NCI-H2107 treated with DMSO at 0.1 percent for 48 hours (cell line): ENCODE measurements around the gene DSCAM.
"Not testable (repeated sequence)": the region's sequence is repeated elsewhere in the genome, so short reads cannot be mapped to it uniquely, and the experiment has no call there.

ENCODE experiments used
- DNase-seq: peaks from one replicate; lab custom pipeline; 2025; ENCODE audit not compliant: unreplicated experiment; lab: John Stamatoyannopoulos, UW

DSCAM gene

GRCh38 chr21:40337981-40338380 lies 509.0 kb downstream of the DSCAM start:
- DNase-seq = no peak

- DNase-seq = peak; percentile 22
These were observed 511.3 kb downstream of the DSCAM start for GRCh38 chr21:40335704-40336103.

GRCh38 chr21:40334159-40334558 lies 512.8 kb downstream of the DSCAM start:
- DNase-seq = no peak

GRCh38 chr21:40333731-40334130 lies 513.2 kb downstream of the DSCAM start:
- DNase-seq = no peak

GRCh38 chr21:40331804-40332203 lies 515.2 kb downstream of the DSCAM start:
- no peak for DNase-seq

GRCh38 chr21:40331172-40331571 lies 515.8 kb downstream of the DSCAM start:
- DNase-seq = no peak

- DNase-seq = no peak
These were observed 522.6 kb downstream of the DSCAM start for GRCh38 chr21:40324389-40324788.

- not testable (repeated sequence) for DNase-seq
These were observed 526.2 kb downstream of the DSCAM start for GRCh38 chr21:40320718-40321117.

- DNase-seq = no peak
These were observed 528.6 kb downstream of the DSCAM start for GRCh38 chr21:40318371-40318770.

- DNase-seq = no peak
These were observed 530.9 kb downstream of the DSCAM start for GRCh38 chr21:40316104-40316503.

- no peak for DNase-seq
These were observed 531.3 kb downstream of the DSCAM start for GRCh38 chr21:40315626-40316025.

GRCh38 chr21:40313260-40313659 lies 533.7 kb downstream of the DSCAM start:
- DNase-seq = no peak

GRCh38 chr21:40300300-40300699 lies 546.7 kb downstream of the DSCAM start:
- DNase-seq = no peak

- no peak for DNase-seq
These were observed 547.5 kb downstream of the DSCAM start for GRCh38 chr21:40299451-40299850.

GRCh38 chr21:40294345-40294744 lies 552.6 kb downstream of the DSCAM start:
- DNase-seq = no peak

GRCh38 chr21:40291560-40291959 lies 555.4 kb downstream of the DSCAM start:
- no peak for DNase-seq

- DNase-seq = no peak
These were observed 562.5 kb downstream of the DSCAM start for GRCh38 chr21:40284409-40284808.

- no peak for DNase-seq
These were observed 563.8 kb downstream of the DSCAM start for GRCh38 chr21:40282912-40283886.

GRCh38 chr21:40278345-40278744 lies 568.6 kb downstream of the DSCAM start:
- no peak for DNase-seq

GRCh38 chr21:40276001-40276400 lies 571.0 kb downstream of the DSCAM start:
- DNase-seq = no peak

- no peak for DNase-seq
These were observed 574.9 kb downstream of the DSCAM start for GRCh38 chr21:40272037-40272436.

GRCh38 chr21:40271164-40271563 lies 575.8 kb downstream of the DSCAM start:
- no peak for DNase-seq

GRCh38 chr21:40270047-40270446 lies 576.9 kb downstream of the DSCAM start:
- no peak for DNase-seq
